ENCODE results near the gene PHIP.

- TF ChIP-seq POLR2A (IDR thresholded peaks at IDR 0.05) (no peak), CTCF (IDR thresholded peaks at IDR 0.05) (no peak), POLR2AphosphoS5 (IDR thresholded peaks at IDR 0.05) (no peak)
These were observed 82.1 kb downstream of the PHIP start for GRCh38 chr6:78995946-78996345.

Measured in gastroesophageal sphincter (tissue), 3 donors.